Measurements from ENCODE around the gene USP30.

The USP30 gene

DNA sequence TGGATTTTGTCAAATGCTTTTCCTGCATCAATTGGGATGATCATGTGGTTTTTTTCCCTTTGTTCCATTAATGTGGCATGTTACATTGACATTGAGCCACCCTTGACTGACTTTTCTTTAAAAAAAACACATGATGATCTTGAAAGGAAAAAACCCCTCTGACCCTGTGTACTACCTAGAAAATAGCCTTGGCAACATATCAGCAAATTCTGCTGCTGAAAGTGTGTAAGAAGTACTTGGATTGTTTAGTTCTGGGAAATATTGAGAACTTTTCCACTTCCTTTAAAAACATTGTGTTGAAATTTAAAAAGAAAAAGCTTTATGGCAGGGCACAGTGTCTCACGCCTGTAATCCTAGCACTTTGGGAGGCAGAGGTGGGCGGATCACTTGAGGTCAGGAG is 84.7 kb downstream of the USP30 start:
- H3K9me3 ChIP-seq (ENCODE audit: control insufficient read depth, insufficient read depth, low read length): no peaks in the 10 kb centered on the region
- H3K9ac ChIP-seq (ENCODE audit: low read depth, low read length): no peak overlapping the region
- H3K4me3 ChIP-seq (ENCODE audit: low read depth, low read length): no peak overlapping the region
- H3K36me3 ChIP-seq (ENCODE audit: control insufficient read depth, insufficient read depth, low read length): no peaks in the 10 kb centered on the region
- no peaks in the 10 kb centered on the region for H3K4me1 ChIP-seq (ENCODE audit: control insufficient read depth, insufficient read depth, low read length)
- H3K27me3 ChIP-seq (ENCODE audit: control insufficient read depth, insufficient read depth, low read length): no peaks in the 10 kb centered on the region
